Fibroblast of upper back skin (primary cell): Measurements from ENCODE around the gene FMN2.
A peak's percentile ranks its signal among the peaks of the same experiment; 100 is the strongest.

Experiments
- DNase-seq: peaks from one replicate; pipeline ENCODE4 v3.0.0-alpha.2; 2013

The FMN2 gene

GRCh38 chr1:240099329-240099728 is 7.6 kb downstream of the FMN2 start:
- no peak for DNase-seq

DNA sequence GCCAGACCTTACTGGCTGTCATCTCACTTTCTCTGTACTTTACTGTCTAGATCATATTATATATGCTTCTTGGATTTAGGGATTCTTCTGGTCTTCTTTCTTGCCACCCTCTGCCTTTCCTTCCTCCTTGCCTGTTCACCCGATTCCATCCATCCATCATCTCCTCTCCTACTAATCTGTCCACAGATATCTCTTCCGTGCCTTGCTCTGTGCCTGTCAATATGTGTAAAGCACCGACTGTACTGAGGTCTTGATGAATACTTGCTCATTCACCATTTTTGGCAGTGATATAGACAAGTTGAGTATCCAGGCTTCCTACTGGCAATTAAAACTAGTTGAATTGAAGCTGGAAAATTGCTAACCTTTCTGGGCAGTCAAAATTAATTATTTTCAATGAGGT is 8.1 kb downstream of the FMN2 start:
- DNase-seq: peak; percentile 39

- DNase-seq: peak; percentile 83
These were observed 8.8 kb downstream of the FMN2 start for GRCh38 chr1:240100371-240100934.

DNA sequence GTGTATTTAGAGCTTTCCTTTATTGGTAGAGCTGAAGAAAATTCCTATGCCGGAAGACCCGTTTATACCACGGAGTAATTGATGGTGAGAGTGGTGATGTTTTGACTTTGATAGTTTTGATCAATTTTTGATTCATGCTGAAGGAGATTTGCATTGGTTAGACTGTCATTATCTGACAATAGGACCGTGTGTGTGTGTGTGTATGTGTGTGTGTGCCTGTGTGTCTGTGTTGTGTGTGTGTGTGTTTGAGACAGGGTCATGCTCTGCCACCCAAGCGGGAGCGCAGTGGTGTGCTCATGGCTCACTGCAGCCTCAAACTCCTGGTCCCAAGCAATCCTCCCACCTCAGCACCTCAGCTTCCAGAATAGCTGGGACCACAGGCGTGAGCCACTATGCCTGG is 9.6 kb downstream of the FMN2 start:
- no peak for DNase-seq

DNA sequence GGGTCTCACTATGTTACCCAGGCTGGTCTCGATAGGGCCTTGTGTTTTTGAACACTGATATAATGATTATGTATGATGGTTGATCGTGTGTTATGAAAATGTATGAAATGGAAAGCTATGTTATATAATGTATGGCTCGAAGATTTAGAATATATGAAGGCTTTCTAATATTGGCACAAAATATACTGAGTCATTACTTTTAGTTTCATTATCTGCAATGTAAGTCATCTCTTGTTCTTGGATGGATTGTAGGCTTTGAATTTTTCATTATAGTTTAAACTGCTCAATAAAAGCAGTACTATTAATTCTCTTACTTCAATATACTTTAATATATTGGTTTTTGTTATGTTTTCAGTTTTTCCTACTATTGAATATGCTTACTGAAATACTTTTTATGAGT is 10.1 kb downstream of the FMN2 start:
- no peak for DNase-seq

GRCh38 chr1:240104672-240105071 is 13.0 kb downstream of the FMN2 start:
- no peak for DNase-seq

DNA sequence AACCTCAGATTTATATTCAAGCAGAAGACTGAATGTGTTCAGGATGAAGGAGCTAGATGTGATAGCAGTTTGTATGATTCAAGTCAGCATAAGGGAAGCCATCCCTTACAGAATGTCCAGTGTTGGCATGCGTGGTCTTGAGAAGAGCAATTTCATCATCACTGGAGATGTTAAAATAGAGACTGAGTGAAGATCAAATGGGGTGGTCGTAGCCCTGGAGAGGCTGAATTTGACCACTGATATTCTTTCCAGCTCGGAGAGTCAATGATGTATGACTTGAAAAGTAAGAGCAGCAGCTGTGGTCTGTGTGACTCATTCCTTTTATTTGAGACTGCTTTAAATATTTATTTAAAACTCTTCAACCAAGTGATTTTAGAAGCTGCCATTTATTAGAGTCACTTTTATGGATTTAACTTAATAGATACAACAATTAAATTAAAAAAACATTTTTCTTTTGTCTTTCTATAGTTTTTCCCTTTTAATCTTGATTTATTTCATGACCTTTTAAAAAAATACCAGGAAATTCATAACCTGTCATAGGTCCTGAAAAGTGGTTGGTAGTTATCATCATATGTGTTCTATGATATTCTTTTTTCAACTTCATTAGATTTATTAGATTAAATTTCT is 15.5 kb downstream of the FMN2 start:
- DNase-seq: peak; percentile 94

DNA sequence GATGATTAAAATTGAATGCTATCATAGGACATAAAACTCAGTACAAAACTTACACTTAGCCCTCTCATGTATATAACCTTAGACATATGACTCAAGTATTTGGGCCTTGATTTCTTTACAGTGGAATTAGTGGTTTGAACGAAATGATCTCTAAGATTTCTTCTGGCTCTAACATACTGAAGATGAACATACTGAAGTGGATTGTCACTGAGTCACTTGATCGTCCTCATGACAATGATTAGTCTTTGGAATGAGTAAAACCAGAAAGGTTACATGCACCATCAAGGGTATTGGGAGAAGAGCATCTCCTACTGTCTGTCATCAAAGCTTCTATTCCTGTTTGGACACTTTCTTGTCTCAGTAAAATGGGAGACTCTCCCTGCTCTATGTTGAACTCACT is 17.4 kb downstream of the FMN2 start:
- DNase-seq: peak; percentile 19

GRCh38 chr1:240109920-240110636 is 18.4 kb downstream of the FMN2 start:
- no peak for DNase-seq

DNA sequence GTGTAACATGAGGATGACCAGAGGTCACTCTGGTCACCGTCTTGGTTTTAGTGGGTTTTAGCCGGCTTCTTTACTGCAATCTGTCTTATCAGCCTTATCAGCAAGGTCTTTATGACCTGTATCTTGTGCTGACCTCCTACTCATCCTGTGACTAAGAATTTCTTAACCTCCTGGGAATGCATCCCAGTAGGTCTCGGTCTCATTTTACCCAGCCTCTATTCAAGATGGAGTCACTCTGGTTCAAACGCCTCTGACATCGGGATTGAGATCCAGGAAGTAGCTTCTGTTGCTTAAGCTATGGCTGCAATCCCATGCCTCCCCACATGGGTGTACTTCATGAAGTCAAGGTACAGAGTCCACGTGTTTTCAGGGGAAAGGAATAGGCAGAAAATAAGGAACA is 19.9 kb downstream of the FMN2 start:
- DNase-seq: no peak

- no peak for DNase-seq
These were observed 22.5 kb downstream of the FMN2 start for GRCh38 chr1:240114222-240114621.

- no peak for DNase-seq
These were observed 24.1 kb downstream of the FMN2 start for GRCh38 chr1:240115831-240116230.

- no peak for DNase-seq
These were observed 25.4 kb downstream of the FMN2 start for GRCh38 chr1:240116831-240117769.

- DNase-seq: no peak
These were observed 26.2 kb downstream of the FMN2 start for GRCh38 chr1:240117930-240118329.

DNA sequence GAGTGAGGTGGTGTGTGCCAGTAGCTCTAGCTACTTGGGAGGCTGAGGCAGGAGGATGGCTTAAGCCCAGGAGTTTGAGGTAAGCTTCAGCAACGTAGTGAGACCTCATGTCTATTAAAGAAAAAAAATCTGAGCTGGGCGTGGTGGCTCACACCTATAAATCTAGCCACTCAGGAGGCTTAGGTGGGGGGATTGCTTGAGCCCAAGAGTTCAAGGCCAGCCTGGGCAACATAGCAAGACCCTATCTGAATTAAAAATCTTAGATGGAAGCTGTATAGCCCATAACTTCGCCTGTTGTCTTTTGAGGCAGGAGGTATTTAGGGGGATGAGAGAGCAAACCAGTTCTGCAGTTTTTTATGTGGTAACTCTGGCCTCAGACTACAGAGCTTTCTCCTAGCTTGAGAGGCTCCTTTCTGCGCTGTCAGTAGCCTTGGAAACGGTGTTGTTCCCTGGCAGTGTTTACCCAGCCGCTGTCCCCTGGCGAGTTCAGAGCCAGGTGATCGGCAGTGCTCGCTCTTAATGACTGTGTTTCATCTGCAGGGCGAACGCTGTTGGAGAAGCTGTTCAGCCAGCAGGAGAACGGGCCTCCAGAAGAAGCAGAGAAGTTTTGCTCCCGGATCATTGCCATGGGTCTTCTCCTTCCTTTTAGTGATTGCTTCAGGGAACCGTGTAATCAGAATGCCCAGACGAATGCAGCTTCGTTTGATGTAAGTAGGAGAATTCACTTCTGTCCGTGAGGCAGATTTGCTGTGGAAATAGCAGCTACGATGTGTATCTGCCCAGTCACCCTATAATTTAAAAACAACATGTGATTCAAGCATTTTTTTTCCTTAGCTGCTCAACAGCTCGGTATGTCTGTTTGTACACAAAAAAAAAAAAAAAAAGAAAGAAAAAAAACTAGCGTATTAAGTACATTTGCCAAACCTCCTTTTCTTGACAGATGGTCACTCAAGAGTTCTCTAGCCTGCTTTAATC is 31.2 kb downstream of the FMN2 start:
- DNase-seq: peak; percentile 23

DNA sequence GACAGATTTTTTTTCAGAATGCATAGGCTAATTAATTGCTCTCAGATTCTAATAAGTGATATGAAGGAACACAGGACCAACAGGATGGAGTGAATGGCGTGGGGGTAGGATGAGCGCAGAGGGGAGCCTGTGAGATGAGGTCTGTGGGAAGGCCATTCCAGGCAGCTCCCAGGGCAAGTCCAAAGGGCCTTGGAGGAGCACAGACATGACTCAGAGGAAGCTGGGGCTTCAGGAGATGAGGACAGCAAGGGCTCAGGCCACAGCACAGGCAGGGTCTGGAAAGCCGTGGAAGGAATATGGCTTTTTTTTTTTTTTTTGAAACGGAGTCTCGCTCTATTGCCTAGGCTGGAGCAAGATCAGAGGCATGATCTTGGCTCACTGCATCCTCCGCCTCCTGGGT is 35.1 kb downstream of the FMN2 start:
- DNase-seq: no peak

DNA sequence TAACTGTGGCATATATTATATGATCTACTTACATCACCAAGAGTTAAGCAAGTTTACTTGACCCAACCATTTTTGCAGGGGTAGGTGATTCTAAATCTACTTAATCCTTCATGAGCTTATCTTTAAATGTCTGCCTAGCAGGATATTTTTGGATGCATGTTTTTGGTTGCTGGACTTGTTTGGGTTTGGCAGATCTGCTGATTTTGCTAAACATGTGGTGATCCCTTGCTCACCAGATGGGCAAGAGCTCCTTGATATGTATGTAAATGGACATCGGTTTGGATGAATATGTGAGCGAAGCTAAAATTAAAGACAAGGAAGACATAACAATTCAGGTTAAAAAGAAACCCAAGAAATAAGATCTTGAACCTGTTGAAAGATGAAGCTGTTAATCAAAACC is 36.7 kb downstream of the FMN2 start:
- no peak for DNase-seq

- no peak for DNase-seq
These were observed 42.4 kb downstream of the FMN2 start for GRCh38 chr1:240134113-240134512.

DNA sequence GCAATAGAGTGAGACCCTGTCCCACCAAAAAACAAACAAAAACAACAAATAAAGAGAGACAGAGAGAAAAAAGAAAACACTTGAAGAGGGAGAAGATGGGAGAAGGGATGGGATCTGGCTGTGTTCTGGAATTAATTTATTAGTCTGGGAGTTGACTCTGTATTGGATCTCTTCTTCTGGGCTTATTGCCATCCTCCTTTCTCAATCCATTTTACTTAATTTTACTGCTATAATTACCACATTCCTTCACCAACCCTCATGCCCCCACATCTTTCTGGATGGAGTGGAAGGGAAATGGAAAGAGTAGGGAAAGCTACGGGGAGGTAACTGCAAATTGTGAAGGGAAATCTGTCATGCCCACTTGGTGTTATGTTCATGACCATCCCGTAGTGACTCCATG is 42.9 kb downstream of the FMN2 start:
- DNase-seq: peak; percentile 61

DNA sequence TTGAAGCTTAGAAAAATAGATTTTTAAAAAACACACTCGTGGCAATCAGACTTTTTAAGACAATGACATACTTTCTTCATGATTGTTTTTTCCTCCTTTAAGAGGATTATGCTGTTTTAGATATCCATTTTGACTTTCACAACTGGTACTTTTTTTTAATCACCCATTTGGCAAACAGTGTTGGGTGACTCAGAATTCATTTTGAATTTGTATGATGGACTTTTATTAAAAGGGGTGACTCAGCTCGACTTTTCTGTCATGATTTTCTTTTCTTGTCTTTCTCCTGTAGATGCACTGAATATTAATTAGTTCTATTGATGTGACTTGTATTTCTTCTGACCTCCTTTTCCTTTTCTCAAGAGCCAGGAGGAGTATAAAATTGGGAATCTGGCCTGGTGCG is 44.7 kb downstream of the FMN2 start:
- no peak for DNase-seq

DNA sequence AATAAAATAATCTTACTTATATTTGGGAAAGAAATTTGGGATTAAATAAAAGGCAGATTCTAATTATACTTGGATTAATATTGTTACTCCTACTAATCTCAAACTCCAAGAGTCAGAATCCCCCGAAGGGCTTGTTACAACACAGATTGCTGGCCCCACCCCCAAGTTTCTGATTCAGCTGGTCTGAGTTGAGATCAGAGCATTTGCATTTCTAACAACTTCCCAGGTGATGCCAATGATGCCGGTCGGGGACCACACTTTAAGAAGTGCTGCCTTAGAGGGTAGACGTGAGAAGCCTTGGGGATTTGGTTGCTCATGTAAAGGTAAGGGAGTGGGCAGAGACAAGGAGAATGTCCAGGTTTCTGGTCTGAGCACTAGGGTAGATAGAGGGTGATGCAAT is 47.2 kb downstream of the FMN2 start:
- DNase-seq: no peak

DNA sequence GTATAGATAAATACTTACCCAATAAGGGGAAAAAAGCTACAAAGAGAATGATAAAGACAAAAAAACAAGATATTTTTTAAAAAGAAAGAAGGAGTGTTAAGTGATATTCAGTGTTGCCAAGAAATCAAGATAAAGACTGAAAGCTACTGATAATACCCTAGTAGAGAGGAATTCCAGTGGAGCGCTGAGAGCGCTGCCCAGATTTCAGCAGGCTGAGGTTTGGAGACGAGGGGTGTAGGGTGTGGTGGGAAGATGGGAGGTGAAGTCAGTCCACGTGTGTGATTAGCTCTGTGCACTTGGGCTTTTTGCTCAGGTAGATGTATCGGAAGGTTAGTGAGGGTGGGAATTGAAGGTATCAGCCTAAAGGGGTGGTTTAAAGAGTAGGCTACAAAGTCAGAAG is 47.8 kb downstream of the FMN2 start:
- DNase-seq: no peak
